Activated T-cell treated with anti-CD3 and anti-CD28 coated beads for 1 hour (primary cell): Measurements from ENCODE around the gene CARD19.
A peak's percentile ranks its signal among the peaks of the same experiment; 100 is the strongest.

Experiments used
- DNase-seq: peaks from one replicate; pipeline ENCODE4 v3.0.0-alpha.2; 2020; ENCODE audit warnings: low read depth

CARD19 gene

DNA sequence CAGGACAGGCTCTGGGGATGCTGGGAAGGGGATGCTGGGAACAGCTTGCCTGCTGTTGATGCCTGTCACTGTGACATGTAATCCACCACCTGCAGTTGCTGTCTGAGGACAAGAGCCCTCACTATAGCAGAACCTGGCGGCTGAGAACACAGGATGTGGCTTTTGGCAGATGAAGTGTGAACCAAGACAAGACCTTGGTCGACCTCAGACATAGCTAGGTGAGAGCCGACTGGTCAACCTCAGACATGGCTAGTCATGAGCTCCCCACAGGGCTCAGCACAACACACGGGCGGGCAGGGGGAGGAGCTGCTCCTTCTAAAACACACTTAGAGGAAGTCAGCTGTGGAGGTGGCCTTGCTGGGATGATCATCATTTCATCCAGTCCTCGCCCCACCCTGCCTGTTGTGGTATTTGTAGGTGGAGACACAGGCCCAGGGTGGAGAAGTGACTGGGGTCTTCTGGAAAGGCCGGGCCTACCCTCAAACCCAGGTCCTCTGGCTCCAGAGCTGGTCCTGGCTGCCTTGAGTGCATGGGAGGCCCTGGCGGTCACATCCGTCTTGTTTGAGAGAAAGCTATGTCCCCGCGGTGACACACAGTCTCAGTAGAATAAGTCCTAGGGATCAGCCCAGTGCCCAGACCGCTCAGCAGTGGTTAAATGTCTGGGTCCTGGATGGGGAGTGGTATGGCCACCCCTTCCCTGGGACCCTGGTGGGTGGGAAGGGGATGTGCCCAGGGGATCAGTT is 31.5 kb upstream of the CARD19 start:
- DNase-seq: peak; percentile 72

DNA sequence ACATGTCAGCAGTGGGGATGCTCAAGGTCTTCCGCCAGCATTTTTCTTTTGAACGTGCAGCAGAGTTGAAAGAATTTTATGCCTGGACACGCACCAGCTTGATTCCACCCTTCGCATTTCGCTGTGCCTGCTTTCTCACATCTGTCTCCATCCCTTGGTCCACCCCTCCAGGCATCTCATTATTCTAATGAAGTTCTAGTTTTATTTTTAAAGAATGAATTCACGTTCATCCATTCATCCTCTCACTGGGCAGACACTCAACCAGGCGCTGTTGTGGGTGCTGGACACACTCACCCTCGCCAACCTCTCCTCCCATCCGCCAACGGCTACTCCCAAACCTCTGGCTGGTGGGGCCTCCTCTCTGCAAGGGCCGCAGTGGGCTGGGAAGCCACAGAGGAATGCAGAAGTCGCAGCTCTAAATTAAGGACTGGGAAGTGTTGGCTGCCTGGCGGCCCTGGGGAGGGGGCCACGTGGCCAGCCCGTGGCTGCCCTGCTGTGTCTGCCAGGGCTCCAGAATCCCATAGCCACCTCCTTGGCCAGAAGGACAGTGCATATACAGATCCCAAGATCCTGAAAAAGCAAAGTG is 30.8 kb upstream of the CARD19 start:
- no peak for DNase-seq

DNA sequence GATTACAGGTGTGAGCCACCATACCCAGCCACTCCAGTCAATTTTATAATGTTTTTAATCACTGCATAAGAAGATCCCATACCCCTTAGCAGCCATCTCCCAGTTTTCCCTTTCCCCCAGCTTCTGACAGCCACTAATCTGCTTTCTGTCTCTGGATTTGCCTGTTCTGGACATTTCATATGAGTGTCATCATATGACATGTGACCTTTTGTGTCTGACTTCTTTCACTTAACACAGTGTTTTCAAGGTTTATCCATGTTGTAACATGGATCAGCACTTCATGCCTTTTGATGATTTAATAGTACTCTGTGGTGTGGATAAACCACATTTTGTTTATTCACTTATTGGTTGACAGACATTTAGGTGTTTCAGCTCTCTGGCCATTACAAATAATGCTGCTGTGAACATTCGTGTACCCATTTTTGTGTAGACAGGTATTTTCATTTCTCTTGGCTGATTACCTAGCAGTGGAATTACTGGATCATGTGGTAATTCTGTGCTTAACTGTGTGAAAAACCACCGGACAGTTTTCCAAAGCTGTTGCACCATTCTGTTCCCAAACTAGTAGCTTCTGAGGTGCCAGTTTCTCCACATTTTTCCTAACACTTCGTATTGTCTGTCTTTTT is 28.9 kb upstream of the CARD19 start:
- DNase-seq: no peak

DNA sequence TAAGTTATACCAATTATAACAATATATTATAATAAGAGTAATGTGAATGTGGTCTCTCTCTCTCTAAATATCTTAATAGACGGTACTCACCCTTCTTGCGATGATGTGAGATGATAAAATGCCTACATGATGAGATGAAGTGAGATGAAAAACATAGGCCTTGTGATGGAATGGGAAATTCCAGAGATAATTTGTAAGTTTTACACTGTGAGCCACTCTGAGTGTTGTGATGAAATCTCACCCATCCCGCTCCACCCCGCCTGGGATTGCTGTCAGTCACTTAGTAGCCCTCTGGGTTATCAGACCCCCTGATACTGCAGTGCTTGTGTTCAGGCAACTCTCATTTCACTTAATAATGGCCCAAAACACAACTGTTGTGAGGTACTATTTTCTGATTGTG is 27.1 kb upstream of the CARD19 start:
- no peak for DNase-seq

DNA sequence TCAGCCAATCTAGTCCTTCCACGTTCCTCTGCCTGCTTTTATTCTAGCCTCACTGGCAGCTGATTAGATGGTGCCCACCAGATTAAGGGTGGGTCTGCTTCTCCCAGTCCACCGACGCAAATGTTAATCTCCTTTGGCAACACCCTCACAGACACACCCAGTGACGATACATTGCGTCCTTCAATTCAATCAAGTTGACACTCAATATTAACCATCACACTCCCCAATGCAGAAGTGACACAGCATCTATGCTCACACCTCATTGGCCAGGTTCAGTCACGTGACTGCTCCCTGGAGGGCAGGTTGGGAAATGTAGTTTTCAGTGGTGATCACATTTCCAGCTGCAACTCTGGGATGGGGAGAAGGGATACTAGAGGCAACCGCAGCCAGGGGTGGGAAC is 24.6 kb upstream of the CARD19 start:
- DNase-seq: no peak

DNA sequence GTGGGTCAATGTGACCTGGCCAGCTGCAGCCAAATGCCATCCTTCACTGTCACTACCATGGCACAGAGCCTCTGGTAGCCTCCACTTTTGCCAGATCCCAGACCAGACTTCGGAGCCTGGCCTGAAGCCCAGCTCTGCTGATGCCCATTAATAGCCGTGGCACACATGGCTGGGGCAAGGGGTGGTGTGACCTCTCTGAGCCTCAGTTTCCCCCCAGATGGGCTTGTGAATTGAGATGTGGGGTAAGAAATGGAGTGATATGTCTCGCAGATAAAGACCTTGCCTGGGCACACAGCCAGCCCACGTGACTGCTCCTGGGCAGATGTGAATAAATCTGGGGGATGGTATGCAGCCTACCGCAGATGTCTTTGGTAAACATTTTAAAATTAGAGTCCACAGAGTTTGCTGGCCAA is 23.6 kb upstream of the CARD19 start:
- DNase-seq: no peak

DNA sequence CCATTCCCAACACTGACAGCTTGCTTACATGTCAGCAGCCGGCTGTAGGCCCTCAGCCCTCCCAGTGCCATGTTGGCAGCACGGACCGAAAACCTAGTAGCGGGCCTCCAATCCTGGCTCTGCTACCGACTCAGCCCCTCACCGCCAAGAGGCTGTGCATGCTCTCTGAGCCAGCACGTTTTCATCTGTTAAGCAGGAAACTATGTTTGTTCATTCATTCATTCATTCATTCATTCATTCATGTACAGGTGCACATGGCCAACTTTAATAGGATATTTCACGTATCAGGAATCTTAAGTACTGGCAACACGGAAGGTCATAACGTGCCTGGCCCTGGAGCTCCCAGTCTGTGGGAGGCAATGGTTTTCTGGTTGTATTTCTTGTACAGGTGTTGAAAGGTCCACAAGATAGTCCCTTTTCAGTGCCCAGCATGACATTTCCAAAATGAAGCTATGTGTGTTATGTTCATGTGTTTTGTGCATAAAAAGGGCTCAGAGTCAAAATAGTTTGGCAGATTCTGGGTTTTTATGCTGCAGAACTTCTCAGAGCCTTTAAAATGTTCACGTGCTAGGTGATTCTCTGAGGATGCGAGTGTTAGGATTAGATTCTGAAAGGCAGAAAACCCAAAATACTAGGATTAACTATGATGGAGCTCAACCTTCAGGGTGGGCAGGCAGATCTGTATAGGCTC is 19.8 kb upstream of the CARD19 start:
- no peak for DNase-seq

DNA sequence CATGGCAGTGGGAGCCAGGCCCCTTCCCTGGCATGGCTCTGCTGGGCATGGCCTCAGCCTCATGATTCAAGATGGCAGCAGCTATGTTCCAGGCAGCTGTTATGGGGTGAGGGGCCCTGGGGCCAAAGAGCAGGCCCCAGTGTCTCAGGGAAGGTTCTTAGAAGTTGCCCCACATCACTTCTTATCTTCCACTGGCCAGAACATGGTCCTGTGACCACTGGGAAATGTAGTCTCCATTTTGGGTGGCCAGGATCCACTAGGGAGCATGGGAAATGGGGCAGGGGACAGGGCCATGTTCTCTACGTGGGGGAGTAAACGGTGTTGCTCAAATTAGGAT is 19.3 kb upstream of the CARD19 start:
- DNase-seq: no peak

DNA sequence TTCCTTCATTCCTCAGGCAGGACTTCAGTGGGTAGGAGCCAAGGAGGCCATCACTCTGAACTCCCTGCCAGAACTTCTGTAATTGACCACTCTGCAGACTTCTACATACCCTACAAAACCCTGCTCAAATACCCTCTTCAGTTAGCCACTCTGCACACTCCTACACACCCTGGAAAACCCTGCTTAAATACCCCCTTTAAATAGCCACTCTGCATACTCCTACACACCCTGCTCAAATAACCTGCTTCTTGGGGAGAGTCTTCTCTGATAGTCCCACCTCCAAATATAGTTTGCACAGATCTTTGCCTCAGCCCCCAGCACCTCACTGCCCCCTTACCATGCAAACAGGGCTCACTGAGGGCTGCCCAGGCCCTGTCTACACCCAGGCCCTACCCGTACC is 18.6 kb upstream of the CARD19 start:
- no peak for DNase-seq

DNA sequence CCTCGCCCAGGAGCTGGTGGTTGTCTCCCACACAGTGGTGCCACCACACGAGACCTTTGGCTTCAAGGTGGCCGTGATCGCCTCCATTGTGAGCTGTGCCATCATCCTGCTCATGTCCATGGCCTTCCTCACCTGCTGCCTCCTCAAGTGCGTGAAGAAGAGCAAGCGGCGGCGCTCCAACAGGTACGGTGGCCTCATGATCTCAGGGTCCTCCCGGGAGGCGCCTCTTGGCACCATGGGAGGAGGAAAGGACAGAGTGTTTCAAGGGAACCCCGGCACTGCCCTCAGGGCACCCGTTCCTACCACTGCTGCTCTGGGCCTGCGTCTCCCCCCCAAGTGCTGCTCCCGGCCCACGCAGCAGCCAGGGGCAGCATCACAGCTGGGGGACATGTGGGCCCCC is 18.2 kb upstream of the CARD19 start:
- no peak for DNase-seq

DNA sequence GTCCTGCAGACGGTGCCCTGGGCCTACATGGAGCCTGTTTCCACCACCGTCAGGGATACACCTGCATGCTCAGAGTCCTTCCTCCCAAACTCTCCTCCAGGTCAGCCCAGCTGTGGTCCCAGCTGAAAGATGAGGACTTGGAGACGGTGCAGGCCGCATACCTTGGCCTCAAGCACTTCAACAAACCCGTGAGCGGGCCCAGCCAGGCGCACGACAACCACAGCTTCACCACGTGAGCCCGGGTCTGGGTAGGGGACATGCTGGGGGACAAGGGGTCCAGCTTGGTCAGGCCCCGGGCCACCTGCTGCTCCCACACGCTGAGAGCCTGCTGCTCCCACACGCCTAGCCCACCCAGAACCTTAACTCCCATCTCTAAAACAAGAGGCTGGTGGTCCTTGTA is 16.6 kb upstream of the CARD19 start:
- DNase-seq: no peak

DNA sequence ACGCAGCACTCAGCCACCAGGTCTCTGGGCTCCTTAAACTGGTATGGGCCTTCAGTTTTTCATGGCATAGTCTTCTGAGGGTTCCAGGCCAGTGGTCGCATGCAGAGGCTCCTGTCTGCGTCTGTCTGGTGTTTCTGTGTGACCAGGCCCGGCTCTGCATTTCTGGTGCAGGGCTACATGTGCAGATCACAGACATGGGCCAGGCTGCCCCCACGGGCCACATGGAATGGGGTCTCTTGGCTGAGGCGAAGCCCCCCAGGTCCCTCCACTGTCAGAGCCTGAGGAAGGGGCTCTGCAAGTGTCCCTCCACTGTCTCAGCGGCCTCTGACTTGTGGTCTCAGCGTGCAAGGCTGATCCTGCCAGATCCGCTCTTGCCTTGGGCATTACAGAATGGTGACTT is 15.6 kb upstream of the CARD19 start:
- no peak for DNase-seq

DNA sequence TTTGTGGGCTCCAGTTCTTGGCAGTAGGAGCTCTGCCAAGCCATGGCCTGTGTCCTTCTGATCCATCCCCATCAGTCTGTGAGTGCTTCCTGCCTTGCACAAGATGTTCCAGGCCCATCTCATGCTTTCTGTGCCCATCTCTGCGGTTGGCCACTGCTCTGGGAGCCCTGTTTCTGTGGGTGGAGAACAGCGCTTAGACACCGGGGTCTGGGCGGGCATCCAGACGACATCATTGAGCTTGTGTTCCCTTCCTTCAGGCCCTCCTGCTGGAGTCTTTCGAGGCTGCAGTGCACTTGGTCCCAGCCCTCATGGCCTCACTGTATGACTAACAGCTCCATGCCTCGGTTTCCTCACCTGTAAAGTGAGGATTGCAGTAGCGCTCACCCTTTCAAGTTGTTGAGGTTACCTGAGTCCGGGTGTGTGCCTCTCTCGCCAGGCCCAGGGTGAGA is 14.9 kb upstream of the CARD19 start:
- no peak for DNase-seq

DNA sequence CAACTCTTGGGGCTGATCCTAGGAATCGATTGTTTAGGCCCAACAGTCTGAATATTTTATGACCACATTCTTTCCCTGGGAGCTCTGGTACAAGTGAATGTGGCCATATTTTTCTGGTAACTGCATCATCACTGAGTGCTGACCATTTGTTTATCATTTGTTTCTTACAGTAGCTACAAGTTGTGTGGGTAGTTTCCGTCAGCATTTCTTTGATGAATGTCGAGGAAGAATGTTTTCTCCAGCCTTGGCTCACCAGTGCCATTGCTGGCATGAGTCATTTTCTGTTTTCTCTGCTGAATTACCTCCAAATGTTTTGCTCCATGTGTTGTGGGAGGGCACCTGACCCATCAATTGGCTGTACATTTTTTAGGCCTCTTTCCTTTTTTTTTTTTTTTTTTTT is 14.1 kb upstream of the CARD19 start:
- no peak for DNase-seq

DNA sequence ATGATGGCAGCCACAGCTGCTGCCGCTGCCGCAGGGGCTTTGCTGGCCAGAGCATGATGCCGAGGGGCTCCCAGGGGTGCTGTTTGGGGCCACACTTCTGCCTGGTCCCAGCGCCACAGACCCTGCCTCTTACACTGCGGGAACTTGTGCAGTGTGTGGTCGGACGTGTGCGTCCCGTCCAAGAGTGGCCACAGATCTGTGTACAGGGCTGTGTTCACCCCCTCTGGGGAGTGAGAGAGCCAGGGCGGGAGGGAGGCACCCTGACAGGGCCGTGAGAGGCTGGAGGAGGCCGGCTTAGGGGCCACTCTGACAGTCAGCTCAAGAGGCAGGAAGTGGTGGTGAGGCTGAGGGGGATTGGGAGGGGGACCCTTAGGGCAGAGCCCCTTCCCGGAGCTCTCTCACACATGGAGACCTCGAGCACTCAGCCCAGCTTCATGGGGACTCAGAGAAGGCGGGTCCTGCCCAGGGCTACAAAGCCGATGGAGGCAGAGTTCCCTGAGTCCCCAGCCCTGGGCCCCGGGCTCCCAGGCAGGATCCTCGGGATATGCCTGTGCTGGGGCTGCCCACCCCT is 13.1 kb upstream of the CARD19 start:
- DNase-seq: no peak

DNA sequence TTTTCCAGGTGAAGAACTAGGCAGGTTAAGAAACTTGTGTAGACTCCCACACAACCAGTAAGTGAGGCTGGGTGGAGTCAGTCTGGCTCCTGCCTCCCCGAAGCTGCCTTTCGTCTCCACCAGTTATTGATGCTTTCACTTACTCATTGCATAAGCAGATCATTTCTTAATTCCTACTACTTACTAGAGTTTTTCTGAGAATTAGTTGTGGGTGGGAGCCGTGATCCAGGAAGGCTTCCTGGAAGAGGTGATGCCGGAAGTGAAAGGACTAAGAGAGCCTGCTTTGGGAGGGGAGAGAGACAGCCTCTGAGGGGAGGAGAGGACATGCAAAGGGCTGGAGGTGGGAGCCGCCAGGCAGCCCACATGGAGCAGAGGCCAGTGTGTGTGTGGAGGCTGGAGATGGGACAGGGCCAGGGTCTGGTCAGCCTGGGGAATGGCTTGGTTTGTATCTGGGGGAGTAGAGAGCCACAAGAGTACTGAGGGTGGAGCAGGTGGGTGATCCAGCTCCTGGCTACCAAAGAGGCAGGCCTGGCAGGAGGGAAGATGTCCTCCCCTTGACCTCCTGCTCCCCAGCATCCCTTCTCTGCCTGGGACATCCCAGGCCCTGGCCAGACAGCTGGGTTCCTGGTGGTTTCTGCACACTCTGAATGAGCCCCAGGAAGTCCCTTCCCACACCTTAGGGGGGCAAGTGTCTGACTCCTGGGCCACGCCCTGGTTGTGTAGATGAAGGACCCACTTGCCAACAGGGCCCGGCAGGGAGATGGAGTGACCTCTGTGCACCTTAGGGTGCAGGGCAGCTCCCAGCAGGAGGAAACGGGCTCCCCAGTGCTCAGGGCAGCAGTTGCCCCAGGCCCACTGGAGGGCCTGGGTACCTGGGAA is 12.2 kb upstream of the CARD19 start:
- DNase-seq: no peak

DNA sequence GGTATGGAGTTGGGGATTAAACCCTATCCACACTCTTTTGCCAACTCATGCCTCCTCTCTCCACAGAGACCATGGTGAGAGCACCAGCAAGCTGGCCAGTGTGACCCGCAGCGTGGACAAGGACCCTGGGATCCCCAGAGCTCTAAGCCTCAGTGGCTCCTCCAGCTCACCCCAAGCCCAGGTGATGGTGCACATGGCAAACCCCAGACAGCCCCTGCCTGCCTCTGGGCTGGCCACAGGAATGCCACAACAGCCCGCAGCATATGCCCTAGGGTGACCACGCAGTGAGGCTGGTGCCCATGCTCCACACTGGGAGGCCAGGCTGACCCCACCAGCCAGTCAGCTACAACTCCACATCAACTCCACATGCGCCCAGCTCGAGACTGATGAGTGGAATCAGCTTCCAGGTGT is 11.5 kb upstream of the CARD19 start:
- DNase-seq: no peak

DNA sequence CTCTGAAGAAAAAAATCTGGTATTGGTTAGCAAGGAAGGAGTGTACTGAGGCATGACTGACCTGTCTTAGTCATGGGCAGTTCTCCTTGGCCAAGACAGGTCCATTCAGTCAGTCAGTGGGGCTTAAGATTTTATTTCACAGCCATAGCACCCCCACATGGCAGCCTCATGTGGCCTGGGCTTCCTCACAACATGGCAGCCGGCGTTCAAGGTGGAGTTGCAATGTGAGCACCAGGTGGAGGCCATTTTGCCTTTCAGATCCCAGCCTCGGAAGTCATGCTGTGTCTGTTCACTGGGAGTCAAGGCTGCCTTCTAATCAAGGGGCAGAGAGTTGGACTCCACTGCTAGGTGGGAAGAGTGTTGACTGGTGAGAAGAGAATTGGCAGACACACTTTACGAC is 10.3 kb upstream of the CARD19 start:
- DNase-seq: no peak

DNA sequence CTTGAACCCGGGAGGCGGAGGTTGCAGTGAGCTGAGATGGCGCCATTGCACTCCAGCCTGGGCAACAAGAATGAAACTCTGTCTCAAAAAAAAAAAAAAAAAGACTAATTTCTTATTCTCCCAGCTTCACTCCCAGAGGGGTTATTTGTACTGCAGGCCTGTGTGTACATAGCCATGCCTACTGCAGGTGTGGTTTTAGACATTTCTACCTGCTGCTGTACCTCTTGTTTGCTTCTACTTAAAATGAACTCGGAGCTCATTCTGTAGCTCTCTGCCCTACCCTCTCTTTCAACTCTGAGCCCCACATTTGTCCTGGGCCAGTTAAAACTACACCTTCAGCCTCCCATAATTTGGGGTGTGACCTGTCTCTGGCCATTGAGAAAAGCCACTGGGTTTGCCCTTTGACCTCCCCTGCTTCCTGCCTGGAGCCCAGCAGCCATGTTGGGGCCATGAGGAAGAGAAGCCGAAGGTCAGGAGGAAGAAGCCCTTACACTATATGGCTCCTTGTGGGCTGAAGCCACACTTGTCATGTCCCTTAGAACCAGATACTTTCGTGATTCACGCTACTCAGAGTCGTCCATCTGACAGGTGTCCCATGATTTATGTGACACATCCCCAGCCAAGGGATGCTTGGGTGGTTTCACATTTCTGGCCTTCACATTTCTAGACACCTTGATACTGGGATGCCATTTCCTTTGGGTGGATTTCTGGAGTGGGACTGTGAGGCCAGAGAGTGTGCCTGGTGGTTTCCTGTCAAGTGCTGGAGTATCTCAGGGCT is 9.4 kb upstream of the CARD19 start:
- no peak for DNase-seq

DNA sequence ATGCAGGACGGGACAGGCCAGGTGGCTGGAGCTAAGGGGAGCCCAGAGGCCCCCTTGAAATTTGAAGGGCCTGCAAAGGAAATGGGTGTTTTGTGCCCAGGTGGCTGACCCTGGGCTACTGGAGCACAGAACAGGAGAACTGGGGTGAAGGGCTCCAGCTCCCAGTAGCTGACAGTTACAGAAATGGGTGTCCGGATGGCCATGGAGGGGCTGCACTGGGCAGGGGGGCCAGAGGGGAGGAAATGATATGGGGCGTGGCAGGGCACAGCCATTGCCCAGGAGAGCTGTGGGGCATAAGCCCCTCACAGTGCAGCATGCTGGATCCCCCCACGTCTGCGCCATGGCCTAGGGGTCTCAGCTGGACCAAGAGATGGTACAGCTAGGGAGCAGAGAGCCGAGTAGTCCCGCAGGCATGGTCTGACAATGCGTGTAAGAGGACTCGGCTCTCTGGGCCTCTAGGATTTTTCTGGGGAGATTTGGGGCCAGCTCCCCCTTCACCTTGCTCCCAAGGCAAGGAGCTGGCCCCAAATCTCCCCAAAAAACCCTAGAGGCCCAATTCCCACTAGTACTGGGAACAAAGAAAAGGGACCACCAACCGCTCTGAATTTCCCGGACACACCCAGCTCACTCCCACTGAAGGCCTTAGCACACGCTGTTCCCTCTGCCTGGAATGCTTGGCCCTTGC is 7.9 kb upstream of the CARD19 start:
- DNase-seq: no peak

DNA sequence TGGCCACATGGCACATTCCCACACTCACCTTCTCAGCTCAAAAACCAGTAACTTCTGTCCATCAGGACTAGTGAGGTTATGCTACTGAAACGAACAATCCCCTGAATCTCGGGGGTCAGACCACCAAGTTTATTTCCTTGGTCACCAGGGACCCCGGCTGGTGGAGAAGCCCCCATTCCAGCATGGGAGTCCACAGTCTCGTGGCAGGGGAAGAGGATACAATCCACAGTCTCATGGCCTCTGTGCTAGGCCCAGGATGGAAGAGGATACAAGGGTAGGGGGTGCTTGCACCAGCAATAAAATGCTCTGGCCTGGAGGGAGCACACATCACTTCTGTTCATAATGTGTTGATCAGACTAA is 7.4 kb upstream of the CARD19 start:
- no peak for DNase-seq
